Fibroblast of mammary gland (primary cell): ENCODE data around the gene ATG4A.

ENCODE experiments used
- DNase-seq: peaks from one replicate; pipeline ENCODE4 v3.0.0-alpha.2; 2010; ENCODE audit warnings: low read depth
- H3K4me3 ChIP-seq: 2 replicates; pipeline ENCODE4 v1.5.1; 2011; ENCODE audit warnings: low read depth, mild to moderate bottlenecking, low read length, moderate library complexity; ENCODE audit not compliant: control insufficient read depth
- TF ChIP-seq, protein P1 (sequence below): conservative IDR thresholded peaks from 2 replicates; pipeline ENCODE4 v1.5.1; 2011; ENCODE audit warnings: low read depth, low read length, inconsistent platforms; ENCODE audit not compliant: control insufficient read depth, insufficient read depth

Gene ATG4A

DNA sequence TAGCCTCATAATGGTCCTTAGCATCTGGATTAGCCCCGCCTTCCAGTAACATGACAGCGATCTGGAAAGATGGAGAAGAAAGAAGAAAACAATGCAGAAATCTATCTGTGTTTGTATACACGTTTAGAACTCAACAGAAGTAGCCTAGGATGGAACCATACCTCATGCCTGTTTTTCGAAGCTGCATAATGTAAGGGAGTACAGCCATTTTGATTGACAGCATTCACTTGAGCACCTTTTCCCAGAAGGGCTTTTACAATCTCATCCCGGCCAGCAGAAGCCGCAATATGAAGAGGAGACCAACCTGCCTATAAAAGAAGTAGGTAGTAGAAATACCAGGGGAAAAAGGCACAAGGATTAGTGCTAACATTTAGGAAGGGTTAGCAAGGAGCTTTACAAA is 3.8 kb upstream of the ATG4A start:
- TF ChIP-seq, protein P1, sequence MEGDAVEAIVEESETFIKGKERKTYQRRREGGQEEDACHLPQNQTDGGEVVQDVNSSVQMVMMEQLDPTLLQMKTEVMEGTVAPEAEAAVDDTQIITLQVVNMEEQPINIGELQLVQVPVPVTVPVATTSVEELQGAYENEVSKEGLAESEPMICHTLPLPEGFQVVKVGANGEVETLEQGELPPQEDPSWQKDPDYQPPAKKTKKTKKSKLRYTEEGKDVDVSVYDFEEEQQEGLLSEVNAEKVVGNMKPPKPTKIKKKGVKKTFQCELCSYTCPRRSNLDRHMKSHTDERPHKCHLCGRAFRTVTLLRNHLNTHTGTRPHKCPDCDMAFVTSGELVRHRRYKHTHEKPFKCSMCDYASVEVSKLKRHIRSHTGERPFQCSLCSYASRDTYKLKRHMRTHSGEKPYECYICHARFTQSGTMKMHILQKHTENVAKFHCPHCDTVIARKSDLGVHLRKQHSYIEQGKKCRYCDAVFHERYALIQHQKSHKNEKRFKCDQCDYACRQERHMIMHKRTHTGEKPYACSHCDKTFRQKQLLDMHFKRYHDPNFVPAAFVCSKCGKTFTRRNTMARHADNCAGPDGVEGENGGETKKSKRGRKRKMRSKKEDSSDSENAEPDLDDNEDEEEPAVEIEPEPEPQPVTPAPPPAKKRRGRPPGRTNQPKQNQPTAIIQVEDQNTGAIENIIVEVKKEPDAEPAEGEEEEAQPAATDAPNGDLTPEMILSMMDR = no peak
- no peak for DNase-seq
- no peak overlapping the region for H3K4me3 ChIP-seq

DNA sequence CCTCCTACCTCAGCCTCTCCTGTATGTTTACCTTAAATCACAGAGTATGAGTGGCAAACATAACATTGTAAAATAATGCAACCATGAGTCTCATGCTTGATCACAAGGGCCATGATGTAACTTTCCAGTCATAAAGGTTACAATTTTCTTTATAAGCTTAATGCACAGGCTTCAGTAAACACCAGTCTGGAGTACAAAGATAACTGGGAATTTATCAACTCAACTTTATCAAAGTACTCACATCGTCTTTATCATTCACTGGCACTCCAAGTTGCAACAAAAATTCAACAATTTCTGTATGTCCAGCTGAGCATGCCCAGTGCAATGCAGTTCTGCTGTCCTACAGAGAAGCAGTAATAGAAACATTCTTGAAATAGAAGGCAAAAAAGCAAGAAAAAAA is 3.1 kb upstream of the ATG4A start:
- DNase-seq = no peak
- H3K4me3 ChIP-seq = no peak overlapping the region
- TF ChIP-seq, protein P1 = no peak

DNA sequence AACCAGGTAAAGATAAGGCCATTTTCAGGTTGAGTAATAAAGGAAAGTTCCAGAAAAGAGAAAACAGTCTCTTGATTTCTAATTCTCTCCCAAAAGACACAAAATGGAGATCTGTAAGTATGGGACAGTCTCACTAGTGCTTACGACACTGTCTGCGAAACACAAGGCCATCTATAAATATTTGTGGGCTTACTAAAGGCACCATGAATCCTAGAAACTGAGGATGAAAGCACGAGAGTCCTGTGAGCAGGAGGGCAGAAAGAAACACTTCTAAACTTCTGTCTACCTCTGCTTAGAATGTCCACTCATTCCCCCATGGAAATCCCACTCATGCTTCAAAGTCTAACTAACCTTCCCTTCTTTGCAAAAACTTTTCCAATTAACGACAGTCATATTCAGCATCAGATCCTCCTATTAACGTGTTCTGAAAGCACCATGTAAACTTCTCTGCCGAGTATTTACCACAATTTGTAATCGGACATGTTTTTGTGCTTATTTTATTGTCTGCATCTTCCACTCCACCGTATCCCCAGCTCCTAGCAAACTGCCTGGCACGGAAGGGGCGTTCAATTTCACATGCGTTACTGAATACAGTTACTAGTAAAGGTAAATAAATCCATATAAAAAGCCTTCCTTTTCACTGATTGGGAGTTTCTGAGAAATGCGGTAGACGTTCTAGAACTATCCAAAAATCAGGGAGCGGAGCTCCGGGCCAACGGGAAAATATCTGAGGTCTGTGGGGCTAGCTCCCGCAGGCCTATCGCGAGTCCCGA is 901 bp upstream of the ATG4A start:
- TF ChIP-seq, protein P1 = no peak
- H3K4me3 ChIP-seq = peak overlapping the region; percentile 61
- DNase-seq = peak; percentile 51

DNA sequence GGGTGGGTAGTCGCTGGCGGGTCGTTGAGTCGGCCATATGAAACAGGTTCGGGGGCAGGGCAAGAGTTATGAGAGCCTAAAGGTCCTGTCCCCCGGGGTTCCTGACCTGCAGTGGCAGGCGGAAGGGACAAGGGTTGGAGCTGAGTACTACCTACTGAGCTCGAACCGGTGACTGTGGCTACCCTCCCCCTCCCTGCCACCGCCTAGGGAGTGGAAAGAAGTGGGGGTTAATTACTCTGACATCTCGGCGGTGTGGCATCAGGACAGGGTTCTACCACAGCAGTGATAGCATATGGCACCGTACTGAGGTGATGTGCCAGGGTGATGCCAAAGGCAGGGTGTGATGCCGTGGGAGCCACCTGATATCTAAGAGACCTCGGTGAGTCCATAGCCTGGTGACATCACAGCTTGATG is 307 bp downstream of the ATG4A start:
- DNase-seq = no peak
- H3K4me3 ChIP-seq = peak overlapping the region; percentile 75
- TF ChIP-seq, protein P1 = no peak

DNA sequence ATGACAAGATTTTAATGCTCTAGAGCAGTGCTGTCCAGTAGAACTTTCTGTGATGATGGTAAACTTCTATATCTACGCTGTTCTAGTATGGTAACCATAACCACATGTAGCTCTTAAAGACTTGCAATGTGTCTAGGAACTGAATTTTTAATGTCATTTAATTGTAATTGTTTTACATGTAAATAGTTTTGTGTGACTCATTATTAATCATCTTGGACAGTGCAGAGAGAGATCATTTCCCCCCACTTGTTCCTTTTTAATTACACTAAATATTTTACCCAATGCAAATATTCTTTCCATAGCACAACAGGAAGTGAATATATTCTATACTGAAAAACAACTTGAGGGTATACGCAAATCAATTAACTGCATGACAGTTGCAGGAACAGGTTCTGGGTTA is 5.8 kb downstream of the ATG4A start:
- H3K4me3 ChIP-seq = no peak overlapping the region
- DNase-seq = peak; percentile 42
- TF ChIP-seq, protein P1 = no peak

DNA sequence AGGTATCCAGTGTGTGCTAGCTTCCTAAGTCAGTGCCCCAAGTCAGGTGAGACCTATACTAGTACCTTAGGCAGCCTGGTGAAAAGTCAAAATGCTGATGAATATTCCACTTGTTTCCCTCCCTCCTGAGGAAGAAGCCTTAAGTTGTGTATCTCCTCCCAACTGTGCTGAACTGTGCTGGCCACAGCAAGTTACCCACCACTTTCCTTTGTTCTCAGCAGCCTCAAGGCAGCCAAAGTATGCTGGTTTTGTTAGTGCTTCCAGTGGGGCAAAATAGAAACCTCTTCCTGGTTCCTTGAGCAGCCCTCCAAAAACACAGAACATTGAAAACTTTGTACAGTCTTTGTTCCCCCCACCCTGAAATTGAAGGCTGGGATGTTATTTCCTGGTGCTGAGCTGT is 13.9 kb downstream of the ATG4A start:
- TF ChIP-seq, protein P1 = no peak
- no peak for DNase-seq
- no peak overlapping the region for H3K4me3 ChIP-seq
